Astrocyte of the spinal cord (primary cell): ENCODE results near the gene ZNF554.

Experiments
- DNase-seq: peaks from one replicate; pipeline ENCODE4 v3.0.0; 2011; ENCODE audit warnings: low read depth, low spot score
- H3K4me3 ChIP-seq: 2 replicates; pipeline ENCODE4 v1.5.1; 2011; ENCODE audit warnings: low read depth, mild to moderate bottlenecking, low read length, moderate library complexity
- in situ Hi-C: cut with HindIII; loops from 2 replicates; pipeline ENCODE4 v1.10.0; 2017; ENCODE audit warnings: low sequenced_read_pairs
- TF ChIP-seq, protein P1 (sequence below): IDR thresholded peaks from 2 replicates; pipeline ENCODE4 v1.5.1; 2012; ENCODE audit warnings: low read depth, mild to moderate bottlenecking, low read length, inconsistent platforms

The ZNF554 gene

DNA sequence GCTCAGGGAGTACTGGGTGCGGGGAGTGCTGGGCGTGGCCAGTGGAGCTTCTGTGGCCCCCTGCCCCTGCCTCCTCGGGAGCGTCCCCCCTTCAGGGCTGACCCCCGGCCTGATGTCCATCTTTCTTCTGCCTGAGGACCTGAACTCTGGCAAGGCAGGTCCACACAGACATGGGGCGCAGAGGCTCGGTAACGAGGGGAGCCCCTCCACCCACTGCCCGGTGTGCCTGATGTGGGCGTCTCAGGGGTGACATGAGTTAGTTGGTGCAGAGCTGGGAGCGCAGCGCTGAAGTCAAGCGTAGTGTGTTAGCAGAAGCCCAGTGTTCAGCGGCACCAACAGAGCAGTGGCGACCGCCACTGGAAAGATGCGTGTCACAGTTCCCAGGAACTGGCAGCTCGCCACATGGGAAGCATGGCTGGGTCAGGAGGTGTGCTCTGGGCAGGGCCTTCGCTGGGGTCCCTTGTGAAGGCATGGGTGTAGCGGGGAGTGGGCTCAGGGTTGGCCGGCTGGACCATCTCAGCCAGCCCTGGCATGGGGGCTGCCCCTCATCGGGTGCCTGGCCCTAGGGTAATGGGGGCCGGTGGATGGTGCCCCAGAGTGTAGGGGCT lies 22.9 kb upstream of the ZNF554 start:
- H3K4me3 ChIP-seq = no peak overlapping the region
- in situ Hi-C loops = no loop called here
- DNase-seq = no peak
- TF ChIP-seq, protein P1, sequence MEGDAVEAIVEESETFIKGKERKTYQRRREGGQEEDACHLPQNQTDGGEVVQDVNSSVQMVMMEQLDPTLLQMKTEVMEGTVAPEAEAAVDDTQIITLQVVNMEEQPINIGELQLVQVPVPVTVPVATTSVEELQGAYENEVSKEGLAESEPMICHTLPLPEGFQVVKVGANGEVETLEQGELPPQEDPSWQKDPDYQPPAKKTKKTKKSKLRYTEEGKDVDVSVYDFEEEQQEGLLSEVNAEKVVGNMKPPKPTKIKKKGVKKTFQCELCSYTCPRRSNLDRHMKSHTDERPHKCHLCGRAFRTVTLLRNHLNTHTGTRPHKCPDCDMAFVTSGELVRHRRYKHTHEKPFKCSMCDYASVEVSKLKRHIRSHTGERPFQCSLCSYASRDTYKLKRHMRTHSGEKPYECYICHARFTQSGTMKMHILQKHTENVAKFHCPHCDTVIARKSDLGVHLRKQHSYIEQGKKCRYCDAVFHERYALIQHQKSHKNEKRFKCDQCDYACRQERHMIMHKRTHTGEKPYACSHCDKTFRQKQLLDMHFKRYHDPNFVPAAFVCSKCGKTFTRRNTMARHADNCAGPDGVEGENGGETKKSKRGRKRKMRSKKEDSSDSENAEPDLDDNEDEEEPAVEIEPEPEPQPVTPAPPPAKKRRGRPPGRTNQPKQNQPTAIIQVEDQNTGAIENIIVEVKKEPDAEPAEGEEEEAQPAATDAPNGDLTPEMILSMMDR = no peak

DNA sequence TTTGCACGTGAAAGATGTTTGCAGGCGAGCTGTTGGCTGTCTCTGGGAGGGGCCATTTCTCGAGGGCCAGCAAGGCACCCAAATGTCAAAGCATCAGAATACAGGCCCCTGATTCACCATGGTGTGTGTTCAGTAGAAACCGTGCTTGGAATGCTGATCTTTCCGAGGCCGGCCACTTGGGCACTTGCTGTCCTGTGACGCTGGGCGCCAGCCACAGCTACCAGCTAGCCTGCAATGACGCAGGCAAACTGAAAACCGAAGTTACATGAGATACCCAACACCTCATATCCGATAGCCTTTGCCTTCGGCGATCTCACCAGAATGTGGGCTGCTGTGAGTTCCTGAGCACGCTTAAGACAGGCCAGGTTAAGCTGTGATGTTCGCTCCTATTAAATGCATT lies 22.4 kb upstream of the ZNF554 start:
- no peak overlapping the region for H3K4me3 ChIP-seq
- TF ChIP-seq, protein P1 = no peak
- no peak for DNase-seq
- in situ Hi-C loops = no loop called here

DNA sequence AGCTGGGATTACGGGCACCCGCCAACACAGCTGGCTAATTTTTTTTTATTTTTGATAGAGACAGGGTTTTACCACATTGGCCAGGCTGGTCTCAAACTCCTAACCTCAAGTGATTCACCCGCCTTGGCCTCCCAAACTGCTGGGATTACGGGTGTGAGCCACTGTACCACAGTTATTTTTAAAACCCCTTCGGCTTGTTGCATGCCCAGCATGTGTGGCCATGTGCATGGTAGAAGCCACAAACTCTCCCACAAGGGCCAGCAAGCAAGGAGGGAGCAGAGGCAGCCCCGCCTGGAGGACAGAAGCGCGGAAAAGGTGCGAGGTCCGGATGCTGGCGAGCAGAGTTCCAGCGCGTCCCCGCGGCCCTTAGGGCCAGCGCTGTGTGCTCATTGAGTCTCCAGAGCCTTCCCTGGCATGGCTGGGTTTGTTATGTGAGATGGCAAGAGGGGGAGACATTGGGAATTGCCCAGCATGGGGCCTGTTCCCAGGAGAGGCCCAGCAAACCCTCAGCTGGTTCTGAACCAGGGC lies 21.4 kb upstream of the ZNF554 start:
- H3K4me3 ChIP-seq = no peak overlapping the region
- no peak for DNase-seq
- TF ChIP-seq, protein P1 = no peak
- in situ Hi-C loops = no loop called here

DNA sequence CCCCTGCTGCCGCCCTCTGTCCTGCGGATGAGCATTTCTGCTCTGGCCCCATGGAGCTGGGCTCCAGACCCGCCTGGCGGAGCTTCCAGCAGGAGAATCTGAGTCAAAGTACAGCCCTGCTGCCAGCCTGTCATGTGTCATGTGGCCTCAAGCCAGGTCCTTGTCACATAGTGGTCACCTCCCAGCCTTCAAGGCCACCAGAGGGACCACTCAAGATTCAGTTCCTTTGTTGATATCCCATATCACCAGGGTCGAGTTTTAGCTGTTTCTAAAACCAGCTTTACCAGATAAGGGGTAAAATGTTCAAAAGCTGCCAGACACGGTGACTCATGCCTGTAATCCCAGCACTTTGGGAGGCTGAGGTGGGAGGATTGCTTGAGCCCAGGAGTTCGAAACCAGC lies 20.9 kb upstream of the ZNF554 start:
- H3K4me3 ChIP-seq = no peak overlapping the region
- TF ChIP-seq, protein P1 = no peak
- in situ Hi-C loops = no loop called here
- no peak for DNase-seq

DNA sequence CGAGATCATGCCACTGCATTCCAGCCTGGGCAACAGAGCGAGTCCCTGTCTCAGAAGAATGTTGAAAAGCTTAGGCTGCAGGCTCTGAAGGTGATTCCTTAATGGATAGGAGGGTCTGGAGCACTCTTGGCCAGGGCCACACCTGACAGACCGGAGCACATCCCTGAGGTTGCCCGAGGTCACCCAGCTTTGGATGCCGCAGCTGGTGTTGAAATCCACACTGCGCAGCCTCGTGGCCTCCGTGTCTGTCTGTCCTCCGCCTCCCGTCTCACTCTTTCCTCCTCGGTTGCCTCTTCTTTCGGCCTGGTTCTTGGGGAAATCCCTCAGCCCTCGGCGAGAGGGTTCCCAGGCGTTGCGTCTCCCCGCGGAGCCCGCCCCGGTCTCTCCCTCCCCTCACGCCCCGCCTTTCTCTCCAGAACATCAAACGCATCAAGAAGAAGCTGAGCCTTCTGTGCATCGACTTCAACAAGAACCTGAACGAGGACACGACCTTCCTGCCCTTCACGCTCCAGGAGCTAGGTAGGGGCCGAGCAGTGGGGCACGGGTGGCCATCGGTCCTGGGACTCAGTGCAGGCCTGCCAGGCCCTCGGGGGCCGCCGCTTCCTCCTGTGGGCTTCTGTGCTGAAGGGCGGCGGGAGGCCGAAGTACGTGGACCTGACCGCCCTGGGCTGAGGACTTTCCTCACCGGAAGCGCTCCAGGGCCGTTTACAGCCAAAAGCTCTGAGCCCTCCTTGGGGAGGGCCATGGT lies 20.2 kb upstream of the ZNF554 start:
- in situ Hi-C loops = no loop called here
- no peak overlapping the region for H3K4me3 ChIP-seq
- DNase-seq = no peak
- TF ChIP-seq, protein P1 = no peak

DNA sequence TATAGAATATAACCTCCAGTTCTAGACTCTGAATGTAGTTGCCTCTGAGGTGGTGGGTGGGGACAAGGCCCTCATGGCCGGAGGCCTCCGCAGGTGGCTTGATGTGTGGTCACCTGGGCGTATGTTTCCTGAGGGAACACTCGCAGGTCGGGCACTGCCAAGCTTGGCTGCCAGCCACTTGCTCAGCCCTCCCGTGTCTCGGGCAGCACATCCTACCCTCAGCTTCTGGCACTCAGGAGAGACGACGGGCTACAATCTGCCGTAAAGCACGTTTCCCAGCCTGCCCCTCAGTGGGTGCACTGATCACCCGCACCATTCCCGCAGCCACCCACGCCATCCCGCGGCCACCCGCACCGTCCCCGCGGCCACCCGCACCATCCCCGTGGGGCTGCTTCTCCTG lies 19.2 kb upstream of the ZNF554 start:
- in situ Hi-C loops = no loop called here
- TF ChIP-seq, protein P1 = no peak
- H3K4me3 ChIP-seq = no peak overlapping the region
- no peak for DNase-seq
